Measurements from ENCODE around the gene TMEM51.
"Not testable (repeated sequence)": the region's sequence is repeated elsewhere in the genome, so short reads cannot be mapped to it uniquely, and the experiment has no call there.

TMEM51 gene

DNA sequence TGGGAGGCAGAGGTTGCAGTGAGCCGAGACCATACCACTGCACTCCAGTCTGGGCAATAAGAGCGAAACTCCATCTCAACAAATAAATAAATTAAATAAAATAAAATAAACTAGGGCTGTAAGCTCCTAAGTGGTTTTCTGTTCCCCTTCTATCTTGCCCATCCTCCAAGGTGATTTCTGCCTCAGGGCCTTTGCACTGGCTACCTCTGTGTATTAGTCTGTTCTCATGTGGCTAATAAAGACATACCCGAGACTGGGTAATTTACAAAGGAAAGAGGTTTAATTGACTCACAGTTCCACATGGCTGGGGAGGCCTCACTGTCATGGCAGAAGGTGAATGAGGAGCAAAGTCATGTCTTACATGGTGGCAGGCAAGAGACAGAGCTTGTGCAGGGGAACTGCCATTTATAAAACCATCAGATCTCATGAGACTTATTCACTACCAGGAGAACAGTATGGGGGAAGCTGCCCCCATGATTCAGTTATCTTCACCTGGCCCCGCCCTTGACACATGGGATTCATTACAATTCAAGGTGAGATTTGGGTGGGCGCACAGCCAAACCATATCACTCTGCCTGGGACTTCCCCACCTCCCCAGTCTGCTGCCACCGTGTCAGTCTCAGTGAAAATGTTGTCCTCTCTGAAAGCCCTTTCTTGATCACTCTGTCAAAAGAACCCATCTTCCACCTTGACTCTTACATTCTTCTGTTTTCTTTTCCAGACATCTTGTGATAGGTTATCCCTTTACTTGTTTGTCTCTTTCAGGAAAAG lies 22.0 kb downstream of the TMEM51 start:
- not testable (repeated sequence) for DNase-seq (ENCODE audit: low spot score in 2 of 2); ATAC-seq; H3K36me3 Mint-ChIP-seq; H3K27ac Mint-ChIP-seq; H3K4me1 Mint-ChIP-seq; H3K9me3 Mint-ChIP-seq; H3K4me3 Mint-ChIP-seq

- DNase-seq (ENCODE audit: low spot score in 2 of 2) (no peak), ATAC-seq (no peak)
- H3K36me3 Mint-ChIP-seq = no peaks in the 10 kb centered on the region
- no peak overlapping the region for H3K4me3 Mint-ChIP-seq
- H3K9me3 Mint-ChIP-seq = no peaks in the 10 kb centered on the region
- peak overlapping the region; percentile 20 for H3K27ac Mint-ChIP-seq
- no peaks in the 10 kb centered on the region for H3K4me1 Mint-ChIP-seq
These were observed 22.6 kb downstream of the TMEM51 start for GRCh38 chr1:15176120-15176519.

DNA sequence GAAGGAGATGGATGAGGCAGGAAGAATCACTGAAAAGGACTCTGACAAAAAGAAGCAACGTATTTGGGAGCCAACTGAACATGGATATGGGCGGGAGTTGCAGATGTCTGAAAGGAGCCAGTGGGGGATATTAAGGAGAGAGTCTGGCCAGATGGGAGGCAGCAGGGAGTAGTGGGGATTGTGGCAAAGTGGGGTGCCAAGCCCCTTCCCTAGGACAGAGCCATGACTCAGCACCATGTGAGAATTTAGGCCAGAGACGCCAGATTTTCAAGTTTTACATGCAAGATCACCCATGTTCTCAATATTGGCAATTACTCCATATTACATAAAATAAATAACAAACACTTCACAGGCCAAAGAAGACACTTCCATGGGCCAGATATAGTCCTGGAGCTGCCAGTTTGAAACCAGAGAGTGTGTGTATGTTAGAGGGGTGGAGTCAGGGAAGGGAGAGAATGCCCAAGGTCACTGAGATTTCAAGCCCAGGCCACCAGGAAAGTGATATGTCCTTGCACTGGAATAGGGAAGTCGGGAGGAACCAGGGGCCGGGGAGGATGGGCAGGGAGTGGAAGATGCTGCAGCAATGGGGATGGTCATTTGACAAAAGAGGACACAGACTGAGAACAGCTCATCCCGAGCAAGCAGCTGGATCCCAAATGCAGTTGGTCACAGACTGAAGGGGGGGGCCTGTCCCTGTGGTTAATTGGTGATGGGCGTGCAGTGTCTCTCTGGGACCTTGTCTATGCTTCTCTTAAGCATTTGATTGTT lies 23.5 kb downstream of the TMEM51 start:
- H3K36me3 Mint-ChIP-seq = no peaks in the 10 kb centered on the region
- no peaks in the 10 kb centered on the region for H3K4me1 Mint-ChIP-seq
- no peak for DNase-seq (ENCODE audit: low spot score in 2 of 2)
- no peaks in the 10 kb centered on the region for H3K9me3 Mint-ChIP-seq
- no peak overlapping the region for H3K27ac Mint-ChIP-seq
- no peak for ATAC-seq
- H3K4me3 Mint-ChIP-seq = no peak overlapping the region

GRCh38 chr1:15177710-15178166 lies 24.2 kb downstream of the TMEM51 start:
- H3K27ac Mint-ChIP-seq = no peak overlapping the region
- DNase-seq (ENCODE audit: low spot score in 2 of 2) (no peak), ATAC-seq (no peak)
- H3K36me3 Mint-ChIP-seq = no peaks in the 10 kb centered on the region
- no peaks in the 10 kb centered on the region for H3K9me3 Mint-ChIP-seq
- no peak overlapping the region for H3K4me3 Mint-ChIP-seq
- H3K4me1 Mint-ChIP-seq = no peaks in the 10 kb centered on the region

DNA sequence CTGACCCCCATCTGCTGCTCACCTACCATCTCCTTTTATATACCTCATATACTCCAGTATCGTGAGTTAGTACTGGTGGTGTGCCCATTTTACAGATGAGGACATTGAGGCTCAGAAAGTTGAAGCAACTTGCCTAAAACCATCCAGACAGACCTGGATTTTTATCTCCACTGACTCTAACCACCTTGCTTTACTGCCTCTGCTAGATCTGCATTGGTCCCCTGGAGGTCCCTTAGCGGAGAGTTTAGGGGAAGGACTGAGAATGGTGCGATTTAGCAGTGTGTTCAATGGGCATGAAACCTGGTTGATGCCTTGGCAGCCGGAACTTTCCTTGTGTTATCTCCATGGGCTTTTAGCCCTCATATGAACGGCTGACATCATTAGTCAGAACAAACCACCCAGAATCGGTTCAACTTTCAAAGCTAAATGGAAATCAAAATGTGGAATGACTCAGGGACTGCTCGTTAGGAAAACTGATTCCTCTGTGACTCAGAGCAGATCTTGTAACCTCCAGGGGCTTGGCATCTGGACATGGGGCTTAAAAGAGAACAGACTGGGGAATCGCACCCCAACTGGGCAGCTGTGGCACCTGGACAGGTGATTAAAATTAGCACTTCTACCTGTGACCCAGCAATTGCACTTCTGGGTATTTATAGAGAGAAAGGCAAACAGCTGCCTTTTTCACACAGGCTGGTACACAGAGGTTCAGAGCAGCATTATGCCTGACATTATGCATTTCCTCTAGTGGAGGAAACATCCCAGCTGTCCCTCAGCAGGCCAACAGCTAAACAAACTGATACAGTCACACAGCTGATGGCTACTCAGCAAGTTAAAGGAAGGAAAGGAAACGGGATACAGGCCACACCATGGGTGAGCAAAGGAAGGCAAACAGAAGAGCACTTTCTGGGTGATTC lies 25.3 kb downstream of the TMEM51 start:
- DNase-seq (ENCODE audit: low spot score in 2 of 2) = no peak
- ATAC-seq = no peak
- Mint-ChIP-seq H3K27ac (no peak overlapping the region), H3K4me1 (no peaks in the 10 kb centered on the region), H3K36me3 (no peaks in the 10 kb centered on the region), H3K4me3 (no peak overlapping the region), H3K9me3 (no peaks in the 10 kb centered on the region)

- Mint-ChIP-seq H3K36me3 (no peaks in the 10 kb centered on the region), H3K27ac (no peak overlapping the region), H3K9me3 (no peaks in the 10 kb centered on the region), H3K4me3 (no peak overlapping the region), H3K4me1 (no peaks in the 10 kb centered on the region)
- ATAC-seq (no peak), DNase-seq (ENCODE audit: low spot score in 2 of 2) (no peak)
These were observed 25.9 kb downstream of the TMEM51 start for GRCh38 chr1:15179485-15179883.

DNA sequence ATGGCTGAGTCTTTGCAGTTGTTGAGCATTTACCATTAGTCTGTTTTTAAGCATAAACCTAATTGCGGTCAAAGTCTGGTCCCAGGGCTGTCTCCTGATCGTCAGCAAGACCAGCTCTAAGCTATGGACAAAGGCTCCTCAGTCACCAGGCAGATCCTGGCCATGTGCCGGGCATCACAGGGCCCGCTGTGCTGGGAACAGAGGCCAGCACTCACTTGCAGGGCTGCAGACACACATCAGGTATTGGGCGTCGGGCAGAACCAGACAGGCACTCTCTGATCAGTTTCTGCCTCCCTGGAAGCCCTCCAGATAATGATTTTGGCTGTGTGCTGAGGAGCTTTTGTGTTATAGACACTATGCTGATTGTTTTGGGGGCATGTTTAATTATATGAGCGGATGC lies 26.6 kb downstream of the TMEM51 start:
- no peak for ATAC-seq
- Mint-ChIP-seq H3K36me3 (no peaks in the 10 kb centered on the region), H3K9me3 (no peaks in the 10 kb centered on the region)

GRCh38 chr1:15180945-15181523 lies 27.5 kb downstream of the TMEM51 start:
- no peaks in the 10 kb centered on the region for H3K9me3 Mint-ChIP-seq
- no peak for DNase-seq (ENCODE audit: low spot score in 2 of 2)
- no peak overlapping the region for H3K27ac Mint-ChIP-seq
- no peaks in the 10 kb centered on the region for H3K4me1 Mint-ChIP-seq
- no peak overlapping the region for H3K4me3 Mint-ChIP-seq
- ATAC-seq = no peak
- no peaks in the 10 kb centered on the region for H3K36me3 Mint-ChIP-seq

More for the DNA sequence above, 26.6 kb downstream of the TMEM51 start:
- no peak for DNase-seq (ENCODE audit: low spot score in 2 of 2)
- no peak overlapping the region for H3K27ac Mint-ChIP-seq
- no peaks in the 10 kb centered on the region for H3K4me1 Mint-ChIP-seq
- H3K4me3 Mint-ChIP-seq = no peak overlapping the region

- H3K4me3 Mint-ChIP-seq = no peak overlapping the region
- no peaks in the 10 kb centered on the region for H3K4me1 Mint-ChIP-seq
- ATAC-seq (no peak), DNase-seq (ENCODE audit: low spot score in 2 of 2) (no peak)
- no peaks in the 10 kb centered on the region for H3K36me3 Mint-ChIP-seq
- H3K27ac Mint-ChIP-seq = no peak overlapping the region
- H3K9me3 Mint-ChIP-seq = no peaks in the 10 kb centered on the region
These were observed 28.0 kb downstream of the TMEM51 start for GRCh38 chr1:15181564-15181963.

DNA sequence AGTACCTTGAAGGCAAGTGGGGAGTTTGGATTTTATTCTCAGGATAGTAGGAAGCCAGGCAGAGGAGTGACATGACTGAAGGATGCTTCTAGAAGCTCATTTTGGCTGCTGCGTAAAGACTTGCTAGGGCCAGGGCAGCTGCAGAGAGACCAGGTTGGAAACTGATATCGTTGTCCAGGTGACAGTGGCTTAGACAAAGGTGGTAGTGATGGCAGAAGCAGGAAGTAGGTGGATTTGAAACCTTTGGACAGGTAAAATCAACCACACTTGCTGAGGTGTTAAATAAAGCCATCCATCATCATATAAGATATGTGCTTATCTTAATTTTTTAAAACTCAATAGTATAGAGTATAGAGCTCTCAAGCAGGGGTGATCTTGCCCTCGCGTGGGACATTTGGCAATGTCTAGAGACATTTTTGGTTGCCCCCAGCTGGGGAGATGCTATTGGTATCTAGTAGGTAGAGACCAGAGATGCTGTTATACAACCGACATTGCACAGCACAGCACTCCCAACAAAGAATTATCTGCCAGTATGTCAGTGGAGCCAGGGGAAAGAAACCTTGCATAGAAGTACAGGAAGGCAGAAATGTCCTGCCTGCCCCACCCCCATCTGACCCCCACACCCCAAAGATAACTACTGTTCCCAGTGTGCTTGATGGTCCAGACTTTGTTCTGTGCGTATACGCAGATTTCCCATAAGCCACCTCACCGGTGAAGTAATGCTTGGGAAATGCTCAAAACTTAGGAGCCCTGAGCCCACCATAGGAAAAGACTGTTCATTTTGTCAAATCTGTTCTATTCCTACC lies 31.1 kb downstream of the TMEM51 start:
- DNase-seq (ENCODE audit: low spot score in 2 of 2) (no peak), ATAC-seq (no peak)
- Mint-ChIP-seq H3K4me1 (no peaks in the 10 kb centered on the region), H3K36me3 (no peaks in the 10 kb centered on the region), H3K27ac (no peak overlapping the region), H3K4me3 (no peak overlapping the region), H3K9me3 (no peaks in the 10 kb centered on the region)

DNA sequence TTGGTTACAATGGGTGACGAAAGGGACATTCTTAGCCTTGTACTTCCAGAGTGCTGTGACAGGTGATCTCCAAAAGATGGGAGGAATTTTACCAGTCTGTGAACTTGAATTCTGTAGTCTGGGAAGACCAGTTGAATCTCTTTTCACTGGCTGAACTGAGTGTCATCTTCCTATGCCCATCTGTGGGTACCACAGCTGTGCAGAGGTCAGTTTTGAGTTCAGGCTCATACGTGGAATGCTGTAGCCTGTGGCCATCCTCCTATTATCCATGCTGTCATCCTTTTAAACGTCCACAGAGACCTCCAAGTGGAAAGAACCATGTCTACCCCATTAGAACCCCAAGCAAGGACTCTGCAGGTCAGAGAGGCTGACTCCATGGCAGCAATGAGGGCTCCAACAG lies 32.1 kb downstream of the TMEM51 start:
- Mint-ChIP-seq H3K4me1 (no peaks in the 10 kb centered on the region), H3K36me3 (no peaks in the 10 kb centered on the region), H3K27ac (no peak overlapping the region), H3K4me3 (no peak overlapping the region), H3K9me3 (no peaks in the 10 kb centered on the region)
- DNase-seq (ENCODE audit: low spot score in 2 of 2) (no peak), ATAC-seq (no peak)

DNA sequence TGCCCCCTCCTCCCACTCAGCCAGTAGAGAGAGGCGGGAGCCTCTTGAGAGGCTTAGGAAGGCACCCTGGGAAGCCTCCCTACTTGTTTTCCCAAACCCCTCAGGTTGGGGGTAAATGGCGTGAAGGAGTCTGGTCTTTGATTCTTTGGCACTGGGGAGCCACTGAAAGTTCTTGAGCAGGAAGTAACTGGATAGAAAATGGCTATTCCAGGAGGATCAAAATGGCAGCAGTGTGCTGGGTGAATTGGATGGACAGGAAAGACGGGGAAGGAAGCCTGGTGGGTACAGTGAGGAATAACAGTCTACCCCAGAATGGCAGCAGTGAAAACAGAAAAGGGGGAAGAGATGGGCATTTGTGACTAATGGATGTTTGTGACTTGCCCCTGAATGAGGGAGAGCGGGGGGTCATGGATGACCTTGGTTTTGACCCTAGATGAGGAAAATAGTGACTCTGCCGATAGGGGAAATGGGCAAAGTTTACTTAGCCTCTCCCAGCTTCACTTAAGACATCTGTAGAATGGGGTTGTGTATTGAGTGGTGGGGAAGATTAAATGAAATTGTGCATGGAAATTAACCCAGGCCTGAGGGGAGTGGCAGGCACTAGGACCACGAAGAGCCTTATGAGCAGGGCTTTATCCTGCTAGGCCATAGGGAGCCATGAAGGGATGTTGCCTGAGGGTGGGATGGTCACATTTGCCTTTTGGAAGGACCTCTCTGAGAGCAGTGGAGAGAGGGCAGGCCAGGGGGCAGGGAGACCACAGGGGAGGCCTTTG lies 32.7 kb downstream of the TMEM51 start:
- no peaks in the 10 kb centered on the region for H3K9me3 Mint-ChIP-seq
- no peak overlapping the region for H3K4me3 Mint-ChIP-seq
- no peak for DNase-seq (ENCODE audit: low spot score in 2 of 2)
- H3K27ac Mint-ChIP-seq = no peak overlapping the region
- ATAC-seq = no peak
- no peaks in the 10 kb centered on the region for H3K36me3 Mint-ChIP-seq
- no peaks in the 10 kb centered on the region for H3K4me1 Mint-ChIP-seq

DNA sequence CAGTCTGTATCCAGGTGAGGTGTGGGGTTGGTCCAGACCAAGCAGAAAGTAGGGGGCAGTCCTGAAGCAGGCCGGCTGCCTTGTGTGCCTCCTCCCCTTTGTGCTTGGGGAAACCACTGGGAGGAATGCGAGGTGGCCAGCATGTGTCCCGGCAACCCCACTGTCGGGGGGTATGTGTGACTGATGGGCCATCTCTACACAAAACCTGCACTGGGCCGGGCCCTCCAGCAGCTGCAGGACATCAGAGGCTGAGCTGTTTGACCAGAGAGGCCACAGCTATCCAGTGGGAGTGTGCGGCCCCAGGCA lies 33.3 kb downstream of the TMEM51 start:
- DNase-seq (ENCODE audit: low spot score in 2 of 2) = no peak
- H3K4me1 Mint-ChIP-seq = no peaks in the 10 kb centered on the region
- no peaks in the 10 kb centered on the region for H3K36me3 Mint-ChIP-seq
- H3K9me3 Mint-ChIP-seq = no peaks in the 10 kb centered on the region
- ATAC-seq = no peak
- H3K4me3 Mint-ChIP-seq = no peak overlapping the region
- no peak overlapping the region for H3K27ac Mint-ChIP-seq

Measured in stimulated activated effector memory CD8-positive, alpha-beta T cell treated with anti-CD3 and anti-CD28 coated beads, Interleukin-12 subunit alpha, Interleukin-12 subunit beta, amount 100 ng/mL, for 72 hours (primary cell).